Esophagus (tissue), 2 donors: ENCODE measurements around the gene AATF. TPM values are rescaled to one million over a fixed set of nuclear protein-coding genes. Genes with fewer than 3 reads are reported as not detected.

ENCODE experiments used
- H3K27ac ChIP-seq, 2 donors: one replicate each; pipeline ENCODE4 v1.5.1; 2013; ENCODE audit warnings: low read depth in 2 of 2, mild to moderate bottlenecking in 2 of 2, inconsistent platforms in 1 of 2, low read length in 1 of 2, moderate library complexity in 1 of 2
- H3K27me3 ChIP-seq, 2 donors: one replicate each; pipeline ENCODE4 v1.6.1; 2013; ENCODE audit warnings: low read length in 2 of 2, control low read depth in 1 of 2, mild to moderate bottlenecking in 1 of 2; ENCODE audit not compliant: insufficient read depth in 2 of 2, control insufficient read depth in 1 of 2
- H3K36me3 ChIP-seq, 2 donors: one replicate each; pipeline ENCODE4 v1.6.1; 2013; ENCODE audit warnings: low read length in 1 of 2; ENCODE audit not compliant: control insufficient read depth in 2 of 2, insufficient read depth in 2 of 2
- H3K4me1 ChIP-seq, 2 donors: one replicate each; pipeline ENCODE4 v1.6.1; 2013; ENCODE audit warnings: low read length in 1 of 2; ENCODE audit not compliant: control insufficient read depth in 2 of 2, insufficient read depth in 2 of 2
- H3K4me3 ChIP-seq, 2 donors: one replicate each; pipeline ENCODE4 v1.5.1; 2013; ENCODE audit warnings: low read length in 2 of 2, mild to moderate bottlenecking in 2 of 2, low read depth in 1 of 2, moderate library complexity in 1 of 2
- H3K9me3 ChIP-seq, 2 donors: one replicate each; pipeline ENCODE4 v1.6.1; 2013; ENCODE audit warnings: mild to moderate bottlenecking in 2 of 2, low read depth in 1 of 2, low read length in 1 of 2, moderate library complexity in 1 of 2; ENCODE audit not compliant: control insufficient read depth in 2 of 2, insufficient read depth in 1 of 2
- WGBS, 2 donors: extraction: QIAGEN DNeasy Blood & Tissue Kit; methylation state at CpG; one replicate each; pipeline ENCODE4 v1.1.7; 2013; 5-methylcytosine and 5-hydroxymethylcytosine counted together
- polyA plus RNA-seq, 2 donors: library from polyadenylated mRNA; stranded (reverse); fragments of 200-250 nt; gene quantifications; one replicate each; pipeline ENCODE4 v1.2.3, GENCODE V29; 2013
- donor health status: healthy with polysubstance abuse.
- donor health status: Bipolar disorder and iron deficiency.

The AATF gene
- polyA plus RNA-seq, 2 donors, result 17.4 to 25.7 TPM

DNA sequence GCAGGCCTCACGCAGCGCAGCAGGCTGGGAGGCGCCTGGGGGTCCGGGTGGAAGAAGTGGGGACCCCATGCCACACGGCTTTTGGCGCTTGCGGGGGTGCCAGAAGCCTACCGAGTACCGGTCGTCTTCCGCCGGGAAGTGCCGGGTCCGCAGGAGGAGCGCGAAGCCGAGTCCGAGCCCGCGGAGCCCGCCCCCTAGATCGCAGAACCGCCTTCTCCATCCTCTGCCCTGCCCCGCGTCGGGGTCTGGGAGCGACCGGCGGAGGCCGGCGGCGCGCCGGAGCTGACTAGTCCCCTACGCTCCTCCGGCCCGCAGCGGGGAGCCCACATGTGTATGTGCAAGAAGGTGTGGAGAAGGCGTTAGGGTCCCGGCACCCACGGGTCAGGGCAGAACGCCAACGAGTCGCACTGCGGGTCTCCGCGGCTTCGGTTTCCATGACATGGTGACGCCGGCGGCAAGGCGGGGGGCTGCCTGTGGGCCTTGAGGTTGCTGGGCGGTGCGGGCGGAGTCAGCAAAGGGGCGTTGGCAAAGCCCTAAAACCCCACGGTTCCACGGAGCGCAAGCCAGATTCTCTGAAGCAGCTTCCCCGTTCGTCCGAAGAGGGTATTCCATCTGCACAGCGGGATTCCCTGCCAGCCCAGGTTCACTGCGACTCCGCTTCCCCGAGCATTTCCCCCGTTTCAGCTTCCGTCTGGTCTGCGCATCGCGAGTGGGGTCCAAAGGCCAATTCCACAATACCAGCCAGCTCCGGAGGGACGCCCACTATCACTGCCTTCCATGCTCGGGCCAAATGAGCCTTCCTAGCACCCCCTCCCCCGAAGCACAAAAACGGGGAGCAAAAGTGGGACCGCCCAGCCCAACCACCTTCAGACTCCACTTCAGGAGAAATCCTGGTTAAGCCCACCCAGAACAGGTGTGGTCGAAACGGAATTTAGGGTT lies 13.8 kb upstream of the AATF start:
- Histone ChIP-seq H3K27ac (no peak overlapping the region), H3K36me3 (no peaks in the 10 kb centered on the region), H3K4me3 (no peak overlapping the region), H3K4me1 (peaks cover 44 to 45% of the 10 kb centered on the region in 2 donors), H3K9me3 (peaks cover 0 to 4% of the 10 kb centered on the region in 2 donors), H3K27me3 (peaks cover 6 to 76% of the 10 kb centered on the region in 2 donors)
- WGBS, 2 donors, result 2 to 5% methylated on average over 79 of the region's 79 CpGs

DNA sequence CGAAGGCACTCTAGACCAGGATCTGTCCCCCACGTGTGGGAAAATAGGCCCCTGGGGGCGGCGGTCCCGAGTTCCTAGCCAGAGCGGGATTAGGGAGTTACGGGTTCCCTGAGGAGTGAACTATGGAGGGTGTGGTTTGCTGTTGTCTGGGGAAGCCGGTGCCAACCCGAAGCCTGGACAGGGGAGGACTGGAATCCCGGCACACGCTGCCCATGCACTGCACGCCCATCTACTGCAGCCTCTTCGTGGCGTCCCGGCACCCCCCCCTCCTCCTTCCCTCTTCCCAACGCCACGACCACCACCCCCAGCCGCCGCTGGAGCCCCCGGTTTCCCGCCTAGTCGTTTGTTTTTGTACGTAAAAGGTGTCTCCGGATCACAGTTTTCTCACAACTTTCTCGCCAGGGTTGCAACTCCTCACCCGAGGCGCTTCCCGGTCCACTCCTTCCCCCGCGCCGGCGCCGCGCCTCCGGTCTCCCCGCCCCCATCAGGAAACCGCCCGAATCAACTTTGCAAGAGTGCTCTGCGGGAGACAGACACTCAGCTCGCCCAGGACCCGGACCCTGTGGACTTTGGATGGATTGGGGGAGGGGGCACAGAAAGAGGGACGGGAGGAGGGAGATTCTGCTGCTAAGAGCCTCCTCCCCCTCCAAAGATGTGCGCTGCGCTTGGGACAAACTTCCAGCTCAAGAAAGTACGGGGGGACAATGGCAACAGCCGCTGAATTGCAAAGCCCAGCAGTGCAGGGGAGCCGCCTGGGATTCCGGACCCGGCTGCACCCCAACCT lies 12.9 kb upstream of the AATF start:
- peaks cover 0 to 4% of the 10 kb centered on the region in 2 donors for H3K9me3 ChIP-seq
- H3K27me3 ChIP-seq, result peaks cover 6 to 85% of the 10 kb centered on the region in 2 donors
- peaks cover 44 to 45% of the 10 kb centered on the region in 2 donors for H3K4me1 ChIP-seq
- no peak overlapping the region for H3K27ac ChIP-seq
- WGBS, 2 donors, result 2 to 4% methylated on average over 46 to 49 of the region's 49 CpGs
- H3K36me3 ChIP-seq, result no peaks in the 10 kb centered on the region
- no peak overlapping the region for H3K4me3 ChIP-seq

DNA sequence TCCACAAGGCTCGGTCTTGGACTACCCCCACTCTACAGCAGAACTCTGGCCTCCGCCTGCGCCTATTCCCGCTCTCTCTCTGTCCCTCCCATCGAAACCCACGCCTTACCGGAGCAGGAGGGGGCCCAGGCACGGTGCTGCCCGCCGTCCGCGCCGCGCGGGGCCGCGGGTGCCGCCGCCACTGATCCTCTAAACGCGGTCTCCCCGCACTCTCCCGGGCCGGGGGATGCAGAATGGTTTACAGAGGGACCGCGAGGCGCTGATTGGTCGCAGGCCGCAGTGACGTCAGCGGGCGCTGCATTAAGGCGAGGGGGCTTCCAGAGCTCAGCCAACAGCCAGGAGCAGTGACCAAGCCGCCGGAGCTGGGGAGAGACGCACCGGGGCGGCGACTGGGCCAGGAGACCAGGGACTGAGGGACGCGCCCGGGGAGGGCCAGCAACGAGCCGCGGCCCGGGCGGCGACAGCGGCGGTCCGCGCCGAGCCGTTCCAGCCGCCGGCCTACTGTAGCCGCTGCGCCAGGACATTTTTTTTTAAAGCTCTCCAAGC lies 12.2 kb upstream of the AATF start:
- peaks cover 0 to 2% of the 10 kb centered on the region in 2 donors for H3K9me3 ChIP-seq
- H3K4me1 ChIP-seq, result peaks cover 42 to 45% of the 10 kb centered on the region in 2 donors
- no peaks in the 10 kb centered on the region for H3K36me3 ChIP-seq
- 2 to 4% methylated on average over 45 to 58 of the region's 58 CpGs for WGBS, 2 donors
- H3K27ac ChIP-seq, result no peak overlapping the region
- no peak overlapping the region for H3K4me3 ChIP-seq
- peaks cover under 1 to 89% of the 10 kb centered on the region in 2 donors for H3K27me3 ChIP-seq

DNA sequence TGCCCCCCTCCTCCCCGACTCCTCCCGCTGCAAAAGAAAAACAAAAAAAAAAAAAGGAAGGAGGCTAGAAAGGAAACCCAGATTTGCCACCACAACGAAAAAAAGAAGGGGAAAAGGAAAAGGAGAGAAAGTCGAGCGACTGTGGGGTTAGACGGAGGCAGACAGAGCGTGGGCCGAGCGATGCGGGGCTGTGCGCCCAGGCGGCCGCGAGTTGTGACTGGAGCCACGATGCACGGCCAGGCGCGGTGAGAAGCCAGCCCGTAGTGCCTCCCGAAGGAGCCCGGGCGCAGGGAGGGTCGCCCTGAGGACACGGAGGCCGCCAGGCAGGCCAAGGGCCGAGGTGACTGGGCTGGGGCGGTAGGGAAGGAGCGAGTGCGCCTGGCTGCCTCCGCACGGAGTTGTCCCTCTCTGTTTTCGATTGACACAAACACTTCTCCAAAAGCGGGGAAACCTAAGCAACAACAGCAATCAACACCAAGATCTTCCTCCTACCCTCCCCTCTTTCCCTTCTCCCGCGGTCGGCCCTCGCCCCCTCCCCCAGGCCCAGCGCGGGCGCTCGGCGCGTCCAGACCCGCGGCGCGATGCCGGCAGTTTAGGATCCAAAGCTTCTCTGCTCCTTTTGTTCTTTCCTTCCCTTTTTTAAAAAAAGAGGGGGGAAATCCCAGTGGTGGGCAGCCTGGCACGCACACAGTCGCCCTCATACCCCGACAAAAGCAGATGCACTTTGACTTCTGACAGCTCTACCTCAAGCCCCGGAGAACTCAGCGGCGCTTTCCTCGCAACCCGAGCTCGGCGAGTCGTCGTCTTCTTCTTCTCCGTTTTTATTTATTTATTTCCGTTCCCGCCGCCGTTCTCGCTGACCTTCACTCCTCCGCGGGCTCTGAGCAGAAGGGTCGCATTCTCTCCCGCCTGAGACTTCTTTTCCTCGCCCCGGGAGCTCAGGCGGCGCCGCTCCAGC lies 11.5 kb upstream of the AATF start, which contains the start of gene LHX1:
TSS of gene LHX1 (plus strand) at position 475 of the 958 bp plus-strand sequence. CDS start 723 bp downstream, outside the sequence.
- H3K4me1 ChIP-seq, result peaks cover 44 to 45% of the 10 kb centered on the region in 2 donors
- peaks cover 0 to 85% of the 10 kb centered on the region in 2 donors for H3K27me3 ChIP-seq
- WGBS, 2 donors, result 4% methylated on average over 71 to 75 of the region's 75 CpGs
- no peak within 1 kb of the TSS for H3K4me3 ChIP-seq
- H3K36me3 ChIP-seq, result no peaks in the 10 kb centered on the region
- peaks cover 0 to 4% of the 10 kb centered on the region in 2 donors for H3K9me3 ChIP-seq
- no peak within 1 kb of the TSS for H3K27ac ChIP-seq

DNA sequence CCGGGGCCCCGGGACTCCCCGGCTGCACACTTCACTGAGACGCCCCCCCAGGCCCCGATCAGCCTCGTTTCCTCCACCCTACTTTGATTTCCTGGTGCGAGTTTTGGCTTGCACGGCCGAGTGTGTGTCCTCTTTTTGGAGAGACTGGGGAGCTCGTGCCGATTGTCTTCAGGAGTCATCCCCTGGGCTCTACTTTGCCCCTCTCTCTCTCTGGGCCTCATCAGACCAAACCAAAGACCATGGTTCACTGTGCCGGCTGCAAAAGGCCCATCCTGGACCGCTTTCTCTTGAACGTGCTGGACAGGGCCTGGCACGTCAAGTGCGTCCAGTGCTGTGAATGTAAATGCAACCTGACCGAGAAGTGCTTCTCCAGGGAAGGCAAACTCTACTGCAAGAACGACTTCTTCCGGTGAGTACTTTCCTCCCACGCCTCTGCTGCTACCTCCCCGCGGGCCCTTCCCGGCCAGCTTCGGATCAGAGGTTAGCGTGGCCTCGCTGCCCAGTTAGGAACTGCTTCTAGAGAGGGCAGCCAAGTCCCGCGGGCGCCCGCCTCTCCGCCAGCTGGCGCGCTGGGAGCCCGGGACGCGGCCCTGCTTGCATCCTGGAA lies 10.7 kb upstream of the AATF start:
- no peak overlapping the region for H3K4me3 ChIP-seq
- peaks cover 0 to 11% of the 10 kb centered on the region in 2 donors for H3K9me3 ChIP-seq
- H3K36me3 ChIP-seq, result no peaks in the 10 kb centered on the region
- no peak overlapping the region for H3K27ac ChIP-seq
- peaks cover 0 to 88% of the 10 kb centered on the region in 2 donors for H3K27me3 ChIP-seq
- 3% methylated on average over 36 of the region's 36 CpGs for WGBS, 2 donors
- peaks cover 40 to 47% of the 10 kb centered on the region in 2 donors for H3K4me1 ChIP-seq

DNA sequence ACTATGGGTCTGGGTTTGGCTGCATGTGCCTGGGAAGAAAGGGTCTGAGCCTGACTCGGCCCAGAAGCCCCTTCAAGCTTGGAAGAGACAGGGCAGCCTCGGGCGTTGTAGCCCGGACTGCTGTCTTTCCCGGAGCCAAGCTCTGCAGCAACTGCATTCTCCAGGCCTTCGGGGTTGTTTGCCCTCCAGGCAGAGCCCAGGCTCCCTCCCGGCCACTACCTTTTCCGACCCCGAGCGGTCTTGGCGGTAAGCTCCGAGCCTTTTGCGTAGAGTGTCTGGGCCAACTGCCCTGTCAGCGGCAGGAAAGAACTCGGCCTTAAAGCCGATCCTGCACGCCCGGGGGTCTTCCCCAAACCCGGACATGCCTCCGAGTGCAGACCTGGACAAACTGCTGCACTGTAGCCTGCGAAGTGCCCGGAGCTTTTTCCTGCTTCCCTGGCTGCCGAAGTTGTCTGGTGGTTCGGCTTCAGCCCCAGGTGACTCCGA lies 10.1 kb upstream of the AATF start:
- no peak overlapping the region for H3K4me3 ChIP-seq

DNA sequence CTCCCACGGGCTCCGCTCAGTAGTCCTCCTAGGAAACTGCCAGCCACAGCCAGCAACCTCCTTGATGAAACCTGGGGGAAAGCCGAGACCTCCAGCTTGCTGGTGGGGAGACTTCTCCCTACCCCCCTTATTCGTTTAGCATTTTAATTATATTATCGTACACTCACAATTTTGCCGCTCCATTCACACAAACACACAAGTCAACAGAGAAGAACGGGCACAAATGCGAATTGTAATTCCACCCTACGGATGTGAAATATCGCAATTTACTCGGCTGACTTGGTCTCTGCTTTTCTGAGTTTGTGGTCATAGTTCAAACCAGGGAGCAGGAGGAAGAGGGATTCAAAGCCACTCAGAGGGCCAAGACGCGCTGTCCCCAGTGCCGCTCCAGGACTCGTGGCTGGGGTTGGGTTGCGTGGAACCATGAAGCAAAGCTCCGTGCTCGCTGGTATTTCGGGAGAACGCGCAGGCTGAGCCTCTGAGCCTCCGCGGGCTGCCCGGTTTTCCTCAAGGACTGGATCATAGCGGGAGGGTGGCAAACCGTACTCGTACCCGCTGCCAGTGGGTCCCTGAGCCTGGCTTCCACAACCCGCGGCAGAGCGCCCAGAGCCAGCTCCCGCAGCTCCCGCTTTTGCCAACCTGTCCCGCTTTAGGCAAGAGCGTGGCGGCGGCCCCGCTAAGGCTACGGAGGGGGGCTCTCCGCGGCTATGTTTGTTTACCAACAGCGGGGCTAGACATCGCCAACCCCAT lies 9.5 kb upstream of the AATF start:
- Histone ChIP-seq H3K9me3 (peaks cover 0 to 8% of the 10 kb centered on the region in 2 donors), H3K4me3 (no peak overlapping the region), H3K27ac (no peak overlapping the region), H3K27me3 (peaks cover 0 to 83% of the 10 kb centered on the region in 2 donors), H3K4me1 (peaks cover 30 to 41% of the 10 kb centered on the region in 2 donors), H3K36me3 (no peaks in the 10 kb centered on the region)
- WGBS, 2 donors, result 8 to 10% methylated on average over 43 of the region's 43 CpGs

More for the DNA sequence above, 10.1 kb upstream of the AATF start:
- Histone ChIP-seq H3K36me3 (no peaks in the 10 kb centered on the region), H3K27me3 (peaks cover 0 to 89% of the 10 kb centered on the region in 2 donors), H3K27ac (no peak overlapping the region), H3K4me1 (peaks cover 35 to 44% of the 10 kb centered on the region in 2 donors), H3K9me3 (peaks cover 0 to 8% of the 10 kb centered on the region in 2 donors)
- 3 to 6% methylated on average over 24 to 25 of the region's 25 CpGs for WGBS, 2 donors

DNA sequence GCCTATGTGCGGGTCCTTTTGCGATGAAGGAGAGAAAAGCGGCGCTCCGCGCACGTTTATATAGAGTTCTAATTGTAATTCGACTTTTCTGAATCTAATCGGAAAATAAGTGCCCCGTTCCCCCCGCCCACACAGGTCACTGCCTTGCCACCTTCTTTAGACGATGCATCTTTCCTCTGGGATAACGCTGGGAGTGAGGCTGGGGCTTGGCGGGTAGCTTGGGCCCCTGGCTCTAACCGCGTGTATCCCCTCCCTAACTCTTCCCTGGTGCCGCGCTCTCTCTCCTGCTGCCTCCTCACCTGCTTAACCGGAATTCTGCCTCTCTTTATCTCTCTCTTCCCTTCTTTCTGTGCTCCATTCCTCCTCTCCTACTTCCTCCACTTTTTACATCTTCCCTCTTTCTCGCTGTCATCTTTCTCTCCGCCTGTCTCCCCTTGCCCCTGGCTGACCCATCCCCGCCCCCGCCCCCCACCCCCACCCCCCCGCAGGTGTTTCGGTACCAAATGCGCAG lies 8.9 kb upstream of the AATF start:
- peaks cover 0 to 8% of the 10 kb centered on the region in 2 donors for H3K9me3 ChIP-seq
- 5 to 6% methylated on average over 26 of the region's 26 CpGs for WGBS, 2 donors
- no peak overlapping the region for H3K4me3 ChIP-seq
- H3K27me3 ChIP-seq, result peaks cover 0 to 81% of the 10 kb centered on the region in 2 donors
- no peaks in the 10 kb centered on the region for H3K36me3 ChIP-seq
- no peak overlapping the region for H3K27ac ChIP-seq
- H3K4me1 ChIP-seq, result peaks cover 25 to 35% of the 10 kb centered on the region in 2 donors
